Activated T-cell treated with anti-CD3 and anti-CD28 coated beads for 1 hour (primary cell): ENCODE data around the gene CAVIN1.
"Not testable (repeated sequence)": the region's sequence is repeated elsewhere in the genome, so short reads cannot be mapped to it uniquely, and the experiment has no call there.

ENCODE experiments used
- DNase-seq: peaks from one replicate; pipeline ENCODE4 v3.0.0-alpha.2; 2020; ENCODE audit warnings: low read depth

The CAVIN1 gene

DNA sequence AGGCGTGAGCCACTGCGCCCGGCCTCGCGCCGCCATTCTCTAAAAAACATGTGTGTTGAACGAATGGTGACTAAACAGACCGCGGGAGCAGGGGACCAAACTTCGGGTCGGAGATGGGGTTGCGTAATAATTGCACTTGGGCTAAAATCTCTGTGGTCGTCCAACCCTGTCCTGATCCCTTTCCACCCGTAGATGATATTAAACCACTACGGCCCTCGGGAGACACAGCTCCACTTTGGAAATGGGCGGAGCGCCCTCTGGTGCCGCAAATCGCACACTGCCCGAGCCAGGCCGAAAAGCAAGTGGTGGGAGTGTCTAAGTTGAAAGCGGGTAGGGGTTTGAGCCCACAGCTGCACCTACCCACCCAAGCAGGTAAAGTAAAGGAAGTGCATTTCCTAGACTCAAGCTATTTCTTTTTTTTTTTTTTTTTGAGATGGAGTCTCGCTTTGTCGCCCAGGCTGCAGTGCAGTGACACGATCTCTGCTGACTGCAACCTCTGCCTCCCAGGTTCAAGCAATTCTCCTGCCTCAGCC lies 17.0 kb downstream of the CAVIN1 start:
- DNase-seq: peak; percentile 80

DNA sequence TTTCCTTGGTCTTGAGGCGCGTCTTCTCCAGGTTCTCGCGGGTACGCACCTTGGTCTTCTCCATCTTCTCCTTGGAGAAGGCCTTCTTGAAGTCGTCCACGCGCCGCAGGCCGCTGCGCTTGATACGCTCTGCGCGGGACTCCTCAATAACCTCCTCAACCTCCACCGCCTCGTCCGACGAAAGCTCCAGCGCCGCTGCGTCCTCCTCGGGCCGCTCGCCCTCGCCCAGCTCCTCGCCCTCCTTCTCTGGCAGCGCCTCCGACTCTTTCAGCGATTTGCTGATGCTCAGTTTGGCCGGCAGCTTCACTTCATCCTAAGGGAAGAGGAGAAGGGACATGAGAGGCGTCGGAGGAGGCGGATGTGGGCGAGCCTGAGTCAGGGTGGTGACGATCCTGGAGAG lies 18.0 kb downstream of the CAVIN1 start:
- no peak for DNase-seq

DNA sequence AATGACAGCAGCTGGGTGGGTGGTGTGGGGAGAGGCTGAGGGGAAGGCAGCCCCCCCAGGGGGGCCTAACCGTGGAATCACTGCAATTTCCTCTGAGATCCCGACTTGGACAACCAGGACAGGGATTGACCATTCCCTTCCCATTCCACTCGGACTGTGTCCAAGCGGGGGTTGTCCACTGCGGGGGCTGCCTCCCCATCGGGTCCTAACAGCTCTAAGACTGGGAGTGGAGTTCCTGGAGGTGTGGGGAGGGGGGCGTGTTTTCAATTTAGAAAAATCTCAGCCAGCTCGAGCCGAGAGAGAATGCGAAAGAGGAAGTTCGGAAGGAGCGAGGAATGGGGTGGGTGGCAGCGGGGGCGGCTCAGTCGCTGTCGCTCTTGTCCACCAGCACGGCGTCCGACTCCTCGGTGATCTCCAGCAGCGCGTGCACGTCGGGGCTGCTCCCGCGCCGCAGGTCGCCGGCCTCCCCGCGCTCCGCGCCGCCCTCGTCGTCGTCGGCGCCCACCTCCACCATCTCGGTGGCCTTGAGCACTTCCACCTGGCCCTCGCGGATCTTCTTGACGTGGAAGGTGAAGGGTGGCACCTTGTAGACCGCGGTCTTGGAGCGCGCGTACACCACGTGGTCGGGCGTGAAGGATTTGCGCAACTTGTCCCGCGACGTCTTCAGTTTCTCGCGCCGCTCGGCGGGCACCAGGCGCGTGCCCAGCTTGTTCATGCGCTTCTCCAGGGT lies 18.6 kb downstream of the CAVIN1 start:
- no peak for DNase-seq

- DNase-seq: peak; percentile 31
These were observed 19.9 kb downstream of the CAVIN1 start for GRCh38 chr17:42403150-42403549.

DNA sequence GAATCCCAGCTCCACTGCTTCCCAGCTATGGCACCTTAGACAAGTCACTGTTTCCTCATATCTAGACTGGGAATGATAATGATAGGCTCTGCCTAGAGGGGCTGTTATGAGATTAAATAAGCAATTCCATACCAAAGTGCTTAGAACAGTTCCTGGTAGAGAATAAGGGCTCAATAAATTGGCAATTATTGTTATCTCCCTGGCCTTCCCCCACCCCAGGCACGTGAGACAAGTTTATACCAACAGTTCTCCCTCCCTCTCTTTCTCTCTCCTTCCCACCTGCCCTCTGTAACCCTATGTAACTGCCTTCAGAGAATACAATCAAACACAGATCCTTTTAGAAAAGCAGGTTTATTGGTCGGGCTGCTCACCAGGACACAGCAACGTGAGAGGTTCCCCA lies 20.9 kb downstream of the CAVIN1 start:
- DNase-seq: no peak

GRCh38 chr17:42400844-42401375 lies 22.1 kb downstream of the CAVIN1 start:
- DNase-seq: not testable (repeated sequence)

GRCh38 chr17:42399948-42400843 lies 22.9 kb downstream of the CAVIN1 start:
- no peak for DNase-seq

- DNase-seq: no peak
These were observed 23.9 kb downstream of the CAVIN1 start for GRCh38 chr17:42399121-42399520.

GRCh38 chr17:42395601-42396000 lies 27.5 kb downstream of the CAVIN1 start:
- DNase-seq: not testable (repeated sequence)

DNA sequence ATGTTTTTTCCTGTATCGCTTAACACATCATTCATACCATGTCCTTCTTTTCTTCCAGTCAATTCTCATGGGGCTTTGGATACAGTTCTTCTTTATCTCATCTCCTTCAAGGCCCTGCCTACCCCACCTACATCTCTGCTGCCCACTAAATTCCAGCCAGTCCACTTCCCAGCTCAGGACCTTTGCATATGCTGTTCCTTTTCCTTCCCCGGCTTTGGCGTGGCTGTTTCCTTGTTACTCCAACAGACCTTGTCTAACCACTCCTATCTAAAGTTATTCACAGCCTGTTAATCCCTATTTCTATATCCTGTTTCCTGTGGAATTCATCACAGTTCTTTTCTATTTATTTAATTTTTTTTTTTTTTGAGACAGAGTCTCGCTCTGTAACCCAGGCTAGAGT lies 28.2 kb downstream of the CAVIN1 start:
- no peak for DNase-seq

GRCh38 chr17:42392692-42393415 lies 30.2 kb downstream of the CAVIN1 start:
- no peak for DNase-seq

DNA sequence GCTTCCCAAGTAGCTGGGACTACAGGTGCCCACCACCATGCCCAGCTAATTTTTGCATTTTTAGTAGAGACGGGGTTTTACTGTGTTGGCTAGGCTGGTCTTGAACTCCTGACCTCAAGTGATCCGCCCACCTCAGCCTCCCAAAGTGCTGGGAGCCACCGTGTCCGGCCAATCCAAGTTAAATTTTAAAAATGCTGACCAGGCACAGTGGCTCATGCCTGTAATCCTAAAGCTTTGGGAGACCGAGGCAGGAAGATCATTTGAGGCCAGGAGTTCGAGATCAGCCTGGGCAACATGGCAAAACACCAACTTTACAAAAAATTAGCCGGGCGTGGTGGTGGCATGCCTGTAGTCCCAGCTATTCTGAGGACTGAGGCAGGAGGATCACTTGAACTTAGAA lies 31.6 kb downstream of the CAVIN1 start:
- not testable (repeated sequence) for DNase-seq

DNA sequence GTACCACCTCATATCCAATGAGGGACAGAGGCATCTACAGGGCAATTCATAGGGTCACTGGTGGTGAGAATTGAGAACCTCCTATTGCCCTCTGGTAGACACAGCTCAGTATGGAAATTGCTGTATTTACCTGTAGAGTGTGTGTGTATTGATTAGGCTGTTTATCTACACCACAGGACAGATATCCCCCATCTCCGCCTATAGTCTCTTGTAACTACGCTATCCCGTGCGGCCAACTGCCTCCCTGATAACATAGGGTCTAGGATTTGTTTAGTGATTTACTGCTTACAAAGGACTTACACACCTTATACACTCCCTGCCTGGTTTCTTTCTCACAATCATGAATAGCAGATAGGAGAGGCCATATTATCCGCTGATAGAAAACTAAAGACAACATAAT lies 33.2 kb downstream of the CAVIN1 start:
- no peak for DNase-seq

DNA sequence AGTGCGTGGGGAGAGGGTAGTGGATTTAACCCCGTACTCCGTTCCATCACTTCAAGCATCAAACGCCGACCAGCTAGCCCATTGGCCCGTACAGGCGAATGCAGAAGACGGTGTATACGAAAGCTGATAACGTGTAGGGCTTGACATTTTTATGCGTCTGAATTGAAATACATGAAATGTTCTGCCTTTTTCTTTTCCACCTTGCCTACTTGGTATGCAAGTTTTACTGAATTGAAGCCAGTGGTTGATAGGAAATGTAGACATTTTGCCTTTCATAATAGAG lies 34.0 kb downstream of the CAVIN1 start:
- no peak for DNase-seq

GRCh38 chr17:42388381-42389134 lies 34.5 kb downstream of the CAVIN1 start, which contains the start of gene STAT3:
TSS of gene STAT3 (minus strand) at chr17:42388442. CDS start at chr17:42348516, 39,926 bp downstream.
- peak; percentile 100 for DNase-seq

DNA sequence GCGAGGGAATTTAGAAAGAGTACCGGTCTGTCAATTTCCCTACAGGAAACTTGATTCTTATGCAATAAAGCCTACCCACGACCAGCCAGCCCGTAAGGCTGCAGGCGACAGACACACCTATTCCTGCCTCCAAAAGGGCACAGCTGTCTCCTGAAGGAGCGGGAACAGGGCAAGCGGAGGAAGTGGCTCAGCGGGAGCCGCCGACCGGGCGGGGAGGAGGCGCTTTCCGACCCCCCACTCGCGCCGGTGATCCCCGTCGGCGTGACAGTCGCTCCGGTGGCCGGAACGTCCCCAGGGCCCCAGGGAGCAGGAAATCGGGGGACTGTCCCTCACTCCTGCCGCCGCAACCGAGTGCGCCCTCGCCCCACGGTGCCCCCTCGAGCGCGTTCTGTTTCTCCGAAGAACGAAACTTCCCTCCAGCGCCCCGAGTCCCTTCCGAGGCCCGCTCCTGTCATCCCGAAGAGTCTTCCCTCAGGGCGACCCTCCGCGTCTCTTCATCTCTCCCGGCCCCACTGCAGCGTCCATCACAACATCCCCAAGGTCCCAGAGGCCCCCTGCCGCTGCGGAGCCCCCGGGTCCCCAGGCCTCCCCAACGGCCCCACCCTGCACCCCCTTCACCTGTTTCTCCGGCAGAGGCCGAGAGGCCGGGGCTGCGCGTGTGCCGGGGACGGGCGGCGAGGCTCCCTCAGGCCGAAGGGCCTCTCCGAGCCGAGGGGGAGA lies 35.2 kb downstream of the CAVIN1 start:
- DNase-seq: peak; percentile 7

GRCh38 chr17:42386777-42387657 lies 36.0 kb downstream of the CAVIN1 start:
- no peak for DNase-seq

- no peak for DNase-seq
These were observed 41.2 kb downstream of the CAVIN1 start for GRCh38 chr17:42381898-42382297.

DNA sequence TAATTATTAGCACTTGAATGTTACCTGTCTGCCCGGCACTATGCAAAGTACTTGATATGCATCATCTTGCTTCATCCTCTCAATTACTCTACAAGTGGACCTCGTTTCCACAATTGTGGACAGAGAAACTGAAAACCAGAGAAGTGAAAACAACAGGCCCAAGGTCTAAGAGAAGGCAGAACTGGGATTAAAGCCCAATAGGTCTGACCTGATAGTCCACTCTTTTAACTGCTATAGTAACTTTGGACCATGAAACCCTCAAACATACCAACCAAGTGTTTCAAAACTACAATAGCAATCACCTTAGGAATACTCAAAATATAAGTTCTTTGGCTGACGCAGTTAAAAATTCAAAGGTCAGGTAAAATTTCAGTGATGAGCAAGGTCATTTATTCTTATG lies 42.1 kb downstream of the CAVIN1 start:
- no peak for DNase-seq
